CD14-positive monocyte (primary cell): Measurements from ENCODE around the gene CCM2. TPM values are rescaled to one million over a fixed set of nuclear protein-coding genes. Genes with fewer than 3 reads are reported as not detected.
A peak's percentile ranks its signal among the peaks of the same experiment; 100 is the strongest.

Source experiments
- DNase-seq, 3 donors: peaks; one replicate each; pipeline ENCODE4 v3.0.0-alpha.2; 2011 to 2022
- H2AFZ ChIP-seq: 2 replicates; pipeline ENCODE4 v1.6.0; 2012; ENCODE audit warnings: mild to moderate bottlenecking, low read depth, low read length, inconsistent platforms; ENCODE audit not compliant: insufficient read depth, poor library complexity, severe bottlenecking
- H3K27ac ChIP-seq, 2 donors: 1 replicate in 1 of 2; 2 replicates in 1 of 2; pipeline ENCODE4 v1.5.1; 2012 to 2013; ENCODE audit warnings: low read length in 2 of 2, control low read depth in 1 of 2, inconsistent platforms in 1 of 2, low read depth in 1 of 2, mild to moderate bottlenecking in 1 of 2
- H3K27me3 ChIP-seq, 2 donors: one replicate each; pipeline versions ENCODE4 v1.6.0 to v1.6.1; 2011 to 2013; ENCODE audit warnings: low read length in 2 of 2; ENCODE audit not compliant: control insufficient read depth in 2 of 2, insufficient read depth in 2 of 2
- H3K36me3 ChIP-seq, 2 donors: replicated peaks in 1 of 2; 1 replicate in 1 of 2; 2 replicates in 1 of 2; pipeline versions ENCODE4 v1.5.1 to v1.6.1; 2012 to 2013; ENCODE audit warnings: low read length in 2 of 2, control low read depth in 1 of 2, inconsistent platforms in 1 of 2, mild to moderate bottlenecking in 1 of 2; ENCODE audit not compliant: insufficient read depth in 2 of 2, control insufficient read depth in 1 of 2
- H3K4me1 ChIP-seq, 2 donors: 1 replicate in 1 of 2; 2 replicates in 1 of 2; pipeline versions ENCODE4 v1.5.1 to v1.6.1; 2012 to 2013; ENCODE audit warnings: low read length in 2 of 2, control low read depth in 1 of 2, inconsistent platforms in 1 of 2, mild to moderate bottlenecking in 1 of 2, moderate library complexity in 1 of 2; ENCODE audit not compliant: insufficient read depth in 2 of 2, control insufficient read depth in 1 of 2
- H3K4me2 ChIP-seq: replicated peaks from 2 replicates; pipeline ENCODE3; 2012; ENCODE audit warnings: low read length, moderate library complexity, mild to moderate bottlenecking; ENCODE audit not compliant: poor library complexity, severe bottlenecking; ENCODE audit errors: extremely low read depth
- H3K4me3 ChIP-seq, 3 experiments: fragments of 200-600 bp in 1 of 3; sonication (generic) in 1 of 3; replicated peaks in 1 of 3; 1 replicate in 2 of 3; 2 replicates in 1 of 3; pipeline ENCODE4 v1.5.1; 2011 to 2013; ENCODE audit warnings: low read length in 3 of 3, mild to moderate bottlenecking in 3 of 3, control low read depth in 2 of 3, low read depth in 2 of 3, inconsistent platforms in 1 of 3, moderate library complexity in 1 of 3
- H3K79me2 ChIP-seq: 2 replicates; pipeline ENCODE4 v1.6.0; 2012; ENCODE audit warnings: mild to moderate bottlenecking, control low read depth, inconsistent platforms, low read length, moderate library complexity; ENCODE audit not compliant: insufficient read depth
- H3K9ac ChIP-seq: 2 replicates; pipeline ENCODE4 v1.6.0; 2017; ENCODE audit warnings: low read length, mild to moderate bottlenecking; ENCODE audit not compliant: insufficient read depth, poor library complexity, severe bottlenecking
- H3K9me3 ChIP-seq, 2 donors: replicated peaks in 1 of 2; 1 replicate in 1 of 2; 2 replicates in 1 of 2; pipeline versions ENCODE4 v1.5.1 to v1.6.1; 2012 to 2013; ENCODE audit warnings: low read length in 2 of 2, control low read depth in 1 of 2; ENCODE audit not compliant: control insufficient read depth in 1 of 2, insufficient read depth in 1 of 2
- H4K20me1 ChIP-seq: 2 replicates; pipeline ENCODE4 v1.6.0; 2012; ENCODE audit warnings: mild to moderate bottlenecking, low read length, control low read depth, moderate library complexity; ENCODE audit not compliant: insufficient read depth
- H3K27ac Mint-ChIP-seq, 7 donors: one replicate each; pipeline ENCODE4 v1.8.0; 2020; ENCODE audit warnings: mild to moderate bottlenecking in 7 of 7, mixed read lengths in 7 of 7, moderate library complexity in 6 of 7, inconsistent platforms in 2 of 7
- H3K27me3 Mint-ChIP-seq, 3 donors: one replicate each; pipeline ENCODE4 v1.8.0; 2021 to 2022; ENCODE audit warnings: low read depth in 3 of 3, mild to moderate bottlenecking in 3 of 3, mixed read lengths in 3 of 3, moderate library complexity in 3 of 3, inconsistent platforms in 1 of 3
- H3K36me3 Mint-ChIP-seq, 2 donors: one replicate each; pipeline ENCODE4 v1.8.0; 2020; ENCODE audit warnings: mixed read lengths in 2 of 2, inconsistent platforms in 1 of 2, mild to moderate bottlenecking in 1 of 2
- H3K4me1 Mint-ChIP-seq: one replicate; pipeline ENCODE4 v1.8.0; 2020; ENCODE audit warnings: mild to moderate bottlenecking, mixed read lengths
- H3K4me3 Mint-ChIP-seq, 2 donors: one replicate each; pipeline ENCODE4 v1.8.0; 2020; ENCODE audit warnings: mild to moderate bottlenecking in 2 of 2, mixed read lengths in 2 of 2, moderate library complexity in 1 of 2
- H3K9me3 Mint-ChIP-seq, 7 donors: one replicate each; pipeline ENCODE4 v1.8.0; 2020 to 2022; ENCODE audit warnings: mixed read lengths in 7 of 7, mild to moderate bottlenecking in 6 of 7, moderate library complexity in 6 of 7, inconsistent platforms in 2 of 7
- CTCF ChIP-seq: fragments of 200-600 bp; IDR thresholded peaks from one replicate; pipeline ENCODE4 v1.8.0; 2022; ENCODE audit warnings: antibody characterized with exemption, mild to moderate bottlenecking
- WGBS: methylation state at CpG from one replicate; pipeline ENCODE4 v1.1.5; 2013; ENCODE audit warnings: missing lambda C conversion rate; ENCODE audit not compliant: insufficient coverage; 5-methylcytosine and 5-hydroxymethylcytosine counted together
- intact Hi-C, 2 donors: fragments of 100-400 bp; cut with micrococcal nuclease; formaldehyde crosslinking; loops; one replicate each; pipeline versions ENCODE4 v1.15.0 to v1.15.1; 2023
- polyA plus RNA-seq, 3 donors: library from polyadenylated mRNA; depleted of rRNA in 1 of 3; unstranded in 2 of 3; stranded (reverse) in 1 of 3; fragments of 300-500 nt in 2 of 3; fragments of >200 nt in 1 of 3; fragmentation: Illumina TruSeq in 2 of 3; gene quantifications; 1 replicate in 2 of 3; 2 replicates in 1 of 3; pipeline ENCODE4 v1.2.3, GENCODE V29; 2012 to 2021

The CCM2 gene
- polyA plus RNA-seq, 3 donors: 38.5 to 102 (median 51.4) TPM

- Histone ChIP-seq H3K79me2 (peaks cover 83% of the 10 kb centered on the region), H3K27me3 (no peaks in the 10 kb centered on the region), H3K36me3 (peaks cover 0 to 19% of the 10 kb centered on the region in 2 donors), H3K4me3 (no peak overlapping the region), H3K9ac (no peak overlapping the region), H3K4me2 (no peak overlapping the region), H4K20me1 (peaks cover 74% of the 10 kb centered on the region), H3K9me3 (no peaks in the 10 kb centered on the region), H3K4me1 (peaks cover 11 to 25% of the 10 kb centered on the region in 2 donors), H3K27ac (no peak overlapping the region), H2AFZ (no peak overlapping the region)
- intact Hi-C loops: loop anchor here in 1 of 2 donors (10.0 kb wide), 1 partner anchor 259 kb away; the partner anchor contains the start of gene ZMIZ2
- Mint-ChIP-seq H3K4me3 (no peak overlapping the region), H3K9me3 (peaks cover 0 to 2% (median 0%) of the 10 kb centered on the region in 7 donors), H3K36me3 (peaks cover 12 to 29% of the 10 kb centered on the region in 2 donors), H3K27me3 (peaks cover 0 to 1% (median 0%) of the 10 kb centered on the region in 3 donors), H3K27ac (peak overlapping the region in 2 of 7 donors; percentile 40 to 48), H3K4me1 (peaks cover 24% of the 10 kb centered on the region)
- DNase-seq: no peak
- no CpG with 5 or more reads among the region's 4 CpGs for WGBS
- TF ChIP-seq CTCF: no peak
Measured at GRCh38 chr7:45003789-45004188, 3.8 kb downstream of the CCM2 start.

- H3K4me1 Mint-ChIP-seq: peaks cover 12% of the 10 kb centered on the region
Measured at GRCh38 chr7:45007106-45007505, 7.1 kb downstream of the CCM2 start.

More at GRCh38 chr7:45007106-45007505, 7.1 kb downstream of the CCM2 start:
- Histone ChIP-seq H3K4me1 (peaks cover 0 to 3% of the 10 kb centered on the region in 2 donors), H3K4me3 (no peak overlapping the region), H3K9me3 (no peaks in the 10 kb centered on the region), H3K9ac (no peak overlapping the region), H3K36me3 (peaks cover 3 to 27% of the 10 kb centered on the region in 2 donors), H3K79me2 (peaks cover 96% of the 10 kb centered on the region), H3K27ac (peak overlapping the region in 1 of 2 donors; percentile 36), H4K20me1 (peaks cover 77% of the 10 kb centered on the region), H2AFZ (no peak overlapping the region), H3K4me2 (no peak overlapping the region), H3K27me3 (no peaks in the 10 kb centered on the region)
- H3K9me3 Mint-ChIP-seq: no peaks in the 10 kb centered on the region
- no peak overlapping the region for H3K4me3 Mint-ChIP-seq
- intact Hi-C loops: loop anchor here in 1 of 2 donors (10.0 kb wide), 1 partner anchor 262 kb away; the partner anchor contains the start of gene ZMIZ2
- no peak for DNase-seq
- peaks cover 0 to 1% (median 0%) of the 10 kb centered on the region in 3 donors for H3K27me3 Mint-ChIP-seq
- H3K27ac Mint-ChIP-seq: peak overlapping the region in 4 of 7 donors; percentile 30 to 57 (median 44)
- WGBS: 100% methylated on average over 2 of the region's 7 CpGs
- TF ChIP-seq CTCF: no peak
- H3K36me3 Mint-ChIP-seq: peaks cover 12 to 45% of the 10 kb centered on the region in 2 donors
